Jurkat, Clone E6-1 (cell line): Measurements from ENCODE around the gene MME.
"Not testable (repeated sequence)": the region's sequence is repeated elsewhere in the genome, so short reads cannot be mapped to it uniquely, and the experiment has no call there.

Source experiments
- DNase-seq: peaks from one replicate; pipeline ENCODE4 v3.0.0-alpha.2; 2011; ENCODE audit warnings: low read depth, low spot score
- H3K4me3 ChIP-seq: 2 replicates; pipeline ENCODE4 v1.5.1; 2011; ENCODE audit warnings: mild to moderate bottlenecking, low read length, control low read depth, moderate library complexity

The MME gene

DNA sequence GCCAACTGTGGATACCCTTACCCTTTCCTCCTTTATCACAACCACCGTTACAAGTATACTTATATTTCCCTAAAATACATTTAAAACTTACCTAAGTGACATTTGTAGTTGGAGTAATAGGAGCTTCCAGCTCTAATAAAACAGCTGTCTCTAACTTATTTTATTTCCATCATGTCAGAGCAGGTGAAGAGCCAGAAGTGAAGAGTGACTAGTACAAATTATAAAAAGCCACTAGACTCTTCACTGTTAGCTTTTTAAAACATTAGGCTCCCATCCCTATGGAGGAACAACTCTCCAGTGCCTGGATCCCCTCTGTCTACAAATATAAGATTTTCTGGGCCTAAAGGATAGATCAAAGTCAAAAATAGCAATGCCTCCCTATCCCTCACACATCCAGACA lies 102.3 kb downstream of the MME start:
- no peak for DNase-seq
- H3K4me3 ChIP-seq = no peak overlapping the region

DNA sequence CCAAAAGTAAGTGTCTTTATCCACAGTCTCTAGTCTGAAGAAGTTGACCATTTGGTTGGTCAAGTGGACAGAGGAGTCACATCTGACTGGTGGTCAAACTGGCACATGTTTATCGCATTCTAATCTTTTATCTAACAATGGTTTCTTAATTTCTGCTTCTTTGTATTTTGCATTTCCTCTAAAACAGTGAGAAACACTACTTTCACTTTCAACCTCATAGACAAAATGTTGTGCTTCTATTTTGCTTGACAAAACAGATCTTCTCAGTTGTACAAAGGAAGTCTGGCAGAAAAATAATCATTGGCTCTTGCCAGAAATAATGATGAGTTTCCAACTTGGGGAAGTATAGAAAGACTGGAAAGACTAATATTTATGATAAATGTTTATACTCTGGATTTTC lies 103.9 kb downstream of the MME start:
- no peak for DNase-seq
- H3K4me3 ChIP-seq = no peak overlapping the region

DNA sequence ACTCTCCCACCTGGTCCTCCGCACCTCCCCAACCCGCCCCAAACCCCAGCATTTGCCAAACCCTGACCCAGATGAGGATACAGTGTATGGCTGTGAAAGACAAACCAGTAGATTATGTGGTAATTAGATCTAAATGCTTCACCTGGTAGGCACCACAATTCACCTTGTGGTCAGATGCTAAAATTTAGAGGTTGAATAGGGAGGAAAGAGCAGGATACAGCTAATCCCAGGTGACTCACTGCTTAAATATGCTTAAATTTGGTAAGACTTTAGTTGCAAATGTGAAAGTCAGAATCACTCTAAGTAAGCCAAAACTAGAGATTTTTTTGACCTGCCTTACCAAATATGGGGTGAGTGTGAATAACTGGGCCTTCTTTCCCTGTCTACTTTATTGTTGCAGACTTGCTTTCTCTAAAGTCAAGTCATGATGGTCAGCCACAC lies 105.5 kb downstream of the MME start:
- no peak for DNase-seq
- H3K4me3 ChIP-seq = no peak overlapping the region

DNA sequence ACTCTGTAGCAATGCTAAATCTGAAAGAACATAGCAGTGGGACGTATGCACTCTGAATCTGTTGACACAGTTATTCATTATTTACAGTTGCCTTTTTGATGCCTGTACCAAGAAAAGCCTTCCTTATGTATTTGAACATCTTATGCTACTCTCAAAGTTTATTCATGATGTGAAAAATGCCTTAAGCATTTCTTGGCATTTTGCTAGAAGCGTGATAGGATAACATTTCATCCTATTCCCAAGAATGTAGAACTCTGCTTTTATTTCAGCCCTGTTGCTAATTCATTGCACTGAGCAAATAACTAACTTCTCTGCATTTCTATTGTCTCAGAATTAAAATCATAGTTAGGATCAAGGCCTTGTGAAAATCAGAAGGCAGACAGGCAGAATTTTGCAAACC lies 107.9 kb downstream of the MME start:
- no peak overlapping the region for H3K4me3 ChIP-seq
- DNase-seq = no peak

DNA sequence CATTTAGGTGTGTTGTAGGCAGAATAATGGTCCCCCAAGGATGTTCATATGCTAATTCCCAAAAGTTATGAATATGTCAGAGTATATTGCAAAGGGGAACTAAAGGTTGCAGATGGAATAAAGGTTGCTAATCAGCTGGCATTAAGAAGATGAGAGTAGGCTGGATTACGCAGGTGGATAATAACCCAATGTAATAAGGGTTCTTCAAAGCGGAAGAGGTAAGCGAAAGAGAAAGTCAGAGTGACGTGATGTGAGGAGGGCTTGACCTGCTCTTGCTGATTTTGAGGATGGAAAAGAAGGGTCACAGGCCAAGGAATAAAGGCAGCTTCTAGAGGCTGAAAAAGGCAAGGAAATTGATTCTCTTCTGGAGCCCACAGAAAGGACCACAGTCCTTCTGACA lies 109.4 kb downstream of the MME start:
- H3K4me3 ChIP-seq = no peak overlapping the region
- no peak for DNase-seq

DNA sequence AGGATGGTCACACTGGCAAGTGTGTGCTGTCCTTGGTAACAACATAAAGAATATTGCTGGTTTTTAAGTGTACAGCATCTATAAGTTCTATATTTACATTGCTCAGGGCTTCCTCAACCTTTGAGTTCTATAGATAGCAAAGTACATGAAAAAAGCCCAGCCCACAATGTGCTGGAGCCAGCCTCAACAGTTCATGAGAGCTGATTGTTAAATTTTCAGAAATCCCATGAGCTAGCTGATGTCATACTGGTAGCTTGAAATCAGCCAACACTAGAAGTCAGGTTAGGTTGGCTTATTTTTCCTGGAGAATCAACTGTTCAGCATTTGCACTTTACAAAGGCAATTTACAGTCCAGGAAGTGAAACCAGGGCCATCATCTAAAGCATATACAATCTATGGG lies 110.6 kb downstream of the MME start:
- DNase-seq = no peak
- no peak overlapping the region for H3K4me3 ChIP-seq

DNA sequence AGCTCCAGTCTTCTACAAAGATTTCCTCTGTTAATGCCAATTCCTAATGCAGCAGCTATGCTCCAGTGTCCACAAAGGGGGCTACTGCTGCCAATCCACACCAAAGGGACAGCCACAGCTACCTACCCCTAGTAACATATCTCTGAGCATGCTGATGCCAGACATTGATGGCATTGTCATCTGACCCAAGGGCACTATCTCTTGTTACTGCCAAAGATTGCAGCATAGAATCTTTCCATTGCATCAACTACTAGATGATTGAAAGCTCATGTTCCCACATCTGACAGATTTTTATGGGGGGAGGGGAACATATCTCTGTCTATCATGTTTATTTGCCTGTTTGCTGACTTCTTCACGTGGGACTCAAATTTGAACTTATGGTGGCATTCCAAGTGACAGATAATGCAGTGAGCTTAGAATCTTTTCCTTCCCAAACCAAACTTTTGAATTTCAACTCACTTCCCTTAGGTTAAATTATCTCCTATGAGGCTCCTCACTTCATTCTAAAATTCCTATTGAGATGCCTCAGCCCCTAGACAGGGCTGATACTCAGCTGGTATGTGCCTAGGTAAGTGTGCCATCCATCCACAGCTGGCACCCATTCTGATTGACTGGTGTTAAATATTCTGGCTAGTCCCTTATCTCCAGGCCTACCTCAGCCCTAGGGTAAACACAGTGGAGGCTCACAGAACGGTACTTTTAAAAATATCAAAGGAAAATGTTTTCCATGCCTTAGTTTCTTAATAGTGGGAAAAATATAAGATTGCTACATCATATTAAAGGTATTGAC lies 113.0 kb downstream of the MME start:
- no peak for DNase-seq
- H3K4me3 ChIP-seq = no peak overlapping the region

DNA sequence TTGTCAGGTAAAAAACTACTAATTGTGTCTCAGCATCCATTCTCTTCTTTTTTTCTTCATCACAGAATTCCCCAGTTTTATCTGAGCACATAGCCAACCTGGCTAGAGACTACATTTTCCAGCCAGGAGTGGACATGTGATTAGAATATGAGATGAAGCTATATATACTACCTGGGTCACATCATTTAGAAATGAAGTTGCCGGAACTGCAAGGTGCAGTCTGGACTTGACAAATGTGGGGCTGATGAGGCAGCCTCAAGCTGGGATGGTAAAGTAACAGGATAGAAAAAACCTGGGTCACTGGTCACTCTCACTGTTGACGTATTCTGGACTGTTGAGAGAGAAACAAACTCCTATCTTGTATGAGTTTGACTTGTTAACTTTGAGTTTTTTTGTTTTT lies 113.7 kb downstream of the MME start:
- no peak for DNase-seq

DNA sequence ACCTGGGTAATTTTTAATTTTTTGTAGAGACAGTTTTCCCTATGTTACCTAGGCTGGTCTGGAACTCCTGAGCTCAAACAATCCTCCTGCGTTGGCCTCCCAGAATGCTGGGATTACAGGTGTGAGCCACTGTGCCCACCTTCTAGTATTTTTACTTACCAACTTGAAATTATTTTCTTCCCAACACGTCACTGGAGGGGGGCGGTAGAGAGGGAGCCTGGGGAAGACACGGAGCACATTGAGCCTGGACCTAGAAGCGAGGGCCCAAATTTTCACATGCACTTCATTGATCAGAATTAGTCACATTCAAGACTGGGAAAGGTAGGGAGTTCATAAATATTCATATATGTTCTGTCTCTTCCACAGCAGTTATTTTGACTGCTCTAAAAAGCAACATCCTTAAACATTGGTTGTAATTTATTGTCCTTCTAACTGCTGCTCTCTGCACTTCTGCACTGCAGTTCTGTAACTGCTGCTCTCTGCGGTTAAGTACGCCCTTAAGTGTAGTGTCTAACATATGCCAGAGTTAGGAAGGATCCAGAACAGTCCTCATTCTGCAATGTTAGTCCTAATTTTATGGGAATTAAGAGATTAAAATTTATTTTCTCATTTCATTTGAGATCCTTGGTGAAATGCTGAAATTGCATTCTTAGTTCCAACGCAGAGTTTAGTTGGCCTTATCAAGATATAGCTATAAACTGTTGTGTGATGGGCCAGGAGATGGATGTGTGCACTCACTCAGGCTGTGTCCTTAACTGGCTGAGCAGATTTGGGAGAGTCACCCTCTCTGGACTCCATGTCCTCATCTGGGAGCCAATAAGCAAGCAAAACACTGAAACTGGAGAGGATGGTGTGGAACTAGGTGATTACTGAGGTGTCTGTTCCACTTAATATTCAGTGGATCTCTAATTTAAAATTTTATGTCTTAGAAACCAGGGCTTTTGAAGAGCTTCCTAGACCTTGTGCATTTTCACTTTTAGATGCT lies 115.1 kb downstream of the MME start:
- DNase-seq = no peak
- H3K4me3 ChIP-seq = no peak overlapping the region

More for the DNA sequence above, 113.7 kb downstream of the MME start:
- H3K4me3 ChIP-seq = no peak overlapping the region

DNA sequence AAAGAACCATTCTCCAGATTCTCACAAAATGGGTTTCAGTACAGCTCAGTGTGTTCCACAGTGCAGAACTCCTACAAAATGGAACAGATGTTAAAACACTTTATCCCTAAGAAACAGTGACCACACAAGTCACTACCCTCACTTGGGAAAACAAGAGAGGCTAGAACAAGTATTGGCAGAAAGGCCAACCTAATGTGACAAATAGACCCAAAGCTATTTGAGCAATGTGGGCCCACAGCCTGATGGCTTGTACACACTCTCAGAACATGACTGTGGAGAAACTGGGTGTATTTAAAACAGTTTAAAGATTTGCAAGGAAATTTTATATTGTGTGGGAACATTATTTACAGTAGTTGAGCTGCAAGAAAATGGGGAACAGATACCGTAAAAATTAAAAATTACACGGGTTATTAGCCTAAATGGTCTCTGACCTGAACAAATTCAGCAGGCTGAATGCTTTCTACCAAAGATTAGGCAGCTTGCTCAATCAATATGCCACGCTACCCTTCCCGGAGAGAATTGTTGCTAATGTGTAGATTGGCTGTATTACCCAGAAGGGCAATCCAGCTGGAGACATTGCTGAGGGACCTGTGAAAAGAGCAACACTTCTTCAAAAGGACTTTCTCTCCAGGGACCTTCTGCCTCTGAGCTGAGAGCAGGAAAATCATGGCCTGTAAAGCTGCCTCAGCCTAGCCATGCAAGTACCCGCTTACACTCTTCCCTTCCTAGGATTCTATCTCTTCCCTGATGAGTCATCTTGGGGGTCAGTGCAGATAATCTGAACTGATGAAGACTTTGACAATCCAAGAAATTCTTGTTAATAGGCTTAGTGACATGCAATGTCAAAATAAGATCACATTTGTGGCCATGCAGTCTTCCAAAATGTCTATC lies 116.3 kb downstream of the MME start:
- H3K4me3 ChIP-seq = no peak overlapping the region
- DNase-seq = no peak

DNA sequence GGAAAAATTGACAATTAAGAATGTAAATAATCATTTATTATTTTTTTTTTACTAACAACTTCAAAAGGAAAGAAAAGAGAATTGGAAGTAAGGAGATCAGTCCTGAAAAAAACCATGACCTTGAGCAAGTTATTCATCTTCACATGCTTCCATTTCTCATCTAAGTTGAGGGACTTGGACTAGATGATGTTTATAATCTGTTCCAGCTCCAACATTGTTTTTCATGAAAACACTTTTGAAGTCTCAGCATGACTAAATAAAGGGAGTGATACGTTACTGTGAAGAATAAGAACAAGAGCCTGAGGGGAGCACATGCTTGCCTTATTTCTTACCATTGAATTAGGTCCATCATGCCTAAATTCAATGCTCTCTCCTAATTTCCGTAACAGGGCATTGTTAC lies 117.7 kb downstream of the MME start:
- DNase-seq = no peak
- H3K4me3 ChIP-seq = no peak overlapping the region

DNA sequence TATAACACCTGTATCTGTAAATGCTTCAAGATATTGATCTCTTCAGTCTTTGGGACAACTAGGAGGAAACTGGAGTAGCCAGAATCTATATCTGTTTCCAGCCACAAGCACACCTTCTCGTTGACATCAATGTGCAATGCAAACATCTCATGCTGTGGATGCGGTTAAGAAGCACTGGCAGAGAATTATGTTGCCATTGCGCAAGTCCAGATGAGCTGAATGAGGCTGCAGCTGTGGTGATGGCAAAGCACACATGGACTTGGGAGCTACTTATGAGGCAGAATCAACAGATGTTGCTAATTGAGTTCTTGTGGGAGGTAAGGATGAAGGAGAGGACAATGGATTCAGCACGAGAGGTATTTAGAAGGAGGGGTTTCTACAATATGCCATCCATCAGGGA lies 122.5 kb downstream of the MME start:
- no peak for DNase-seq

DNA sequence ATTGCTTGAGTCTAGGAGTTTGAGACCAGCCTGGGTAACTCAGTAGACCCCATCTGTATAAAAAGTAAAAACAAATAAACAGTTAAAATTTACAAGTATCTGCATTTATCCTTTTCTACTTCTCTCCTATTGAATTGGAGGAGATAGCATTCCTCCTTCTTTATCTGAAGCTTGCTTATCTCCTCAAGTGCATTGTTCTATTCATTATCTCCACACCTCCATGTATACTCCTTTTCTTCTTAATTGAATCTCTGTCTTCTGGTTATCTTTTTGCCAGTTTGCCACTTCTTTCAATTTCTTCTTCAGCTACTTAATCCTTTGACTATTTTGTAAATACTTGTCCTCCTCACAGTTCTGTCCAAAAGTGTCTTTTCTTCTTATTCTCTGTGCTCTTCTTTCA lies 124.7 kb downstream of the MME start:
- DNase-seq = no peak
- H3K4me3 ChIP-seq = no peak overlapping the region

More for the DNA sequence above, 122.5 kb downstream of the MME start:
- no peak overlapping the region for H3K4me3 ChIP-seq

DNA sequence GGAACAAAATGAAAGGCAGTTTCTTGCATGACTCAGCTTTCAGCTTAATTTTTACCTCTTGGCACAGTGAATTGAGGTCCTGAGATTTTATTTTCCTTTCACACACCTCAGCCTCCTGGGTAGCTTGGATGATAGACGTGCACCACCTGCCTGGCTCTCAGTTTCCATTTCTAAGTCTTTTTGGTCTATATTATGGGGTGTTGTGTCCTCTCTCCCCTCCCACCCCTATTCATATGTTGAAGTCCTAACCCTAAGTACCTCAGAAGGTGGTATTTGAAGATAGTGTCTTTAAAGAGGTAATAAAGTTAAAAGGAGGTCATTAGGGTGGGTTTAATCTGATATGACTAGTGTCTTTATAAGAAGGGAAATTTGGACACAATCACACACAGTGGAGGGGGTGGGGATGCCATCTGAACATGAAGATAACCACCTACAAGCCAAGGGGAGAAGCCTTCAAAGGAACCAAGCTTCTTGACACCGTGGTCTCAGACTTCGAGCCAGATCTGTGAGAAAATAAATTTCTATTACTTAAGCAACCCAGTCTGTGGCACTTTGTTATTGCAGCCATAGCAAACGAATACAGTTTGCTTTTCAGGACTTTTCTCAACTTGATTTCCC lies 128.2 kb downstream of the MME start:
- DNase-seq = no peak
- H3K4me3 ChIP-seq = no peak overlapping the region

DNA sequence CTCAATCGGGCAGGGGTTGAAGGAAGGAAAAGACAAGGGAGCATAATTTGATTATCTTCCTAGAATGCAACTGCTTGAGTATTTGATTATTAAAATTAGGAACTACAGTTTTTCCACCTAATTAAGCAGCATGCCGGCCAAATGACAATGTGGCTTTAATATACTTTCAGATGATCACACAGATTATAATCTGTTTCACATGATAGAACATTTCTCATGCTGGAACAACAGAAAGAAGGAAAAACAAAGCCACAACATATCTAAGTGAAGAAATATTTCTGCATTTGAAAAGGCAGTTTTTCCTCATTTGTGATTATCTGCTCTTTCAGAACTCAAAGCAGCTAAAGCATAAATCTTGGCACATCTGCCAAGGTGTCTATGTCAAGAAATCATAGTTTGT lies 130.6 kb downstream of the MME start:
- no peak for DNase-seq
- H3K4me3 ChIP-seq = no peak overlapping the region

DNA sequence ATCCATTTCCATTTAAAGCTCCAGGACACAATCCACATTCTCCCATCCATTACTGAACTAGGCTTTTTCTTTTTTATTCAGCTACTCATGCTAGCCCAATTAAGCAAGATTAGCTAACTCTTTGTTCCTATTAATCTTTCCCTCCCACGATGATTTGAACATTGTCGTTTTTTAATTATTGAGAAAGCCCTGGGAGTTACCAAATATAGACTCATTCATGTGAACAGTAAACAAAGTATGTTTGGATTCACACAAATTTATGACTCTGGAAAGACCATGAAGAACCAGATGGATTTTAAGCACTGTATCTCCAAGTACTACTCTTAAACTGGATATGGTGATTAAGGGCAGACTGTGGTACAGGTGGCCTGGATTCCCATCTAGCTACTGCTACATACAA lies 131.1 kb downstream of the MME start:
- DNase-seq = no peak
- H3K4me3 ChIP-seq = no peak overlapping the region

DNA sequence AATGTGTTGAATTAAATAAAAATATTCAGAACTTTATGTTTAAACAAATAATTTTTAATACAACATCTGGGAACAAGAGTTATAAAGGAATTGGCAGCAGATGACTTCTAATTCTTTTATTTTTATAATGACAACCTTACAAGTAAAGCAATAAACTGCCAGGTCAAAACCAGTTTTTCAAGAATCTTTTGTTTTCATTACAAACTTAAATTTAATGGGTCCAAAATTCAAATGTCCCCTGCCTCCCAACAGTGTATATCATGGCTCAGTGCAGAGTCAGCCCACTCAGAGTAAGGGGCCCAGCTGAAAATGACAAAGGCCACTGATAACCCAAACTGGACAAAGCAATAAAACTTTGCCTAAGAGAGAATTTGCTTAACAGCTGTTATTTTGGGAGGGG lies 131.8 kb downstream of the MME start:
- H3K4me3 ChIP-seq = no peak overlapping the region
- no peak for DNase-seq

DNA sequence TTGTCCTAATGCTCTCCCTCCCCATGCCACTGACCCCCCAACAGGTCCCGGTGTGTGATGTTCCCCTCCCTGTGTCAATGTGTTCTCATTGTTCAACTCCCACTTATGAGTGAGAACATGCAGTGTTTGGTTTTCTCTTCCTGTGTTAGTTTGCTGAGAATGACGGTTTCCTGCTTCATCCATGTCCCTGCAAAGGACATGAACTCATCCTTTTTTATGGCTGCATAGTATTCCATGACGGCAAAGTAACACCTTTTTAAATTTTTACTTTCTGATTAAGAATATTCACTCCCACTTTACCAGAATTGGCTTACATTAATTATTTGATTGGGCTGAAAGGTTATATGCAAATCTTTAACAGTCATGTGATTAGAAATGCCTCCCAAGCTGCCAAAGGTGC lies 135.9 kb downstream of the MME start:
- not testable (repeated sequence) for DNase-seq, H3K4me3 ChIP-seq

DNA sequence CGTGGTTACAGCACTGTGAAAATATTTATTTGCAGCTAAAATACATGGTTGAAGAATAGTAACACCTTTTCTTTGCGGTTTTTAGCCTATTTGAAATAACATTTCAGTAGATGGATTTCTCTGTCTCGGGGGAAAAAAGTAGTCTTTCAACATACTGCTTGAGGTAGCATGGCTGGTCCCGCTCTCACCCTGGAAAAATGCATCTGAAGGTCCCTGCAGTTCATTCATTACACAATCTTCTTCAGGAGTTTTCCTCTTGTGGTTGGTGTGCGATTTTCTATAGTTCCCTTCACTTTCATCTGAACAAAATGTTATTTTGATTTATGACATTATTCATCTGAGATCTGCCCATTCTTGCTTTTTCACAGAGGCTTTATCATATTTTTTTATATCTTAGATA lies 137.5 kb downstream of the MME start:
- no peak overlapping the region for H3K4me3 ChIP-seq

More for the DNA sequence above, 137.5 kb downstream of the MME start:
- DNase-seq = no peak
